ENCODE data around the gene ADAM22. TPM values are rescaled to one million over a fixed set of nuclear protein-coding genes. Genes with fewer than 3 reads are reported as not detected.

ADAM22 gene
- total and polyA plus RNA-seq, 10 of the 15 experiments (the other 5 are each of a cell fraction or from before 2014, with no cell fraction given), result 1.4 to 24.5 (median 7.6) TPM

- H3K4me2 ChIP-seq (ENCODE audit: control insufficient read depth, insufficient read depth), result peak overlapping the region; percentile 82
- DNase-seq (ENCODE audit: low read depth, low spot score) (peak; percentile 95), FAIRE-seq (peak; percentile 80), ATAC-seq (peak; percentile 90)
- BruUV-seq (replicated peaks), result no TSS peak
- H2AFZ ChIP-seq (ENCODE audit: control insufficient read depth, low read depth, low read length), result peak overlapping the region; percentile 85
- ChIA-PET CTCF (interaction anchor here (0.6 to 4.0 kb wide), 31 partner anchors 9 to 609 kb away, joined by 3 to 23 read pairs (median 6); partner anchors contain the start of gene DBF4), RAD21 (ENCODE audit: unreplicated experiment) (interaction anchor here (0.7 to 4.8 kb wide), 27 partner anchors 9 to 453 kb away, joined by 3 to 49 read pairs (median 4); partner anchors contain the start of genes ADAM22, DBF4 and SLC25A40), SMC1A (ENCODE audit: uncharacterized antibody, unreplicated experiment) (interaction anchor here (0.6 to 3.8 kb wide), 31 partner anchors 8 to 294 kb away, joined by 3 to 34 read pairs (median 5); partner anchors contain the start of genes ADAM22, DBF4 and SLC25A40), POLR2A (interaction anchor here (0.6 to 4.1 kb wide), 16 partner anchors 7 to 1822 kb away, joined by 3 to 25 read pairs (median 4); partner anchors contain the start of genes ADAM22, DBF4 and SLC25A40)
- WGBS (ENCODE audit: insufficient coverage, insufficient replicate concordance, low lambda C conversion rate, missing lambda C conversion rate), result 0% methylated on average over 6 of the region's 6 CpGs
- no peaks in the 10 kb centered on the region for H4K20me1 ChIP-seq (ENCODE audit: control insufficient read depth, insufficient read depth)
- H3K4me1 ChIP-seq (ENCODE audit: control insufficient read depth, insufficient read depth, low read length), result peaks cover 9% of the 10 kb centered on the region
- peak overlapping the region; percentile 62 for H3K4me3 ChIP-seq
- intact Hi-C loops (cut with micrococcal nuclease; ENCODE audit: unreplicated experiment) (loop anchor here (1.0 to 10.0 kb wide), 7 partner anchors 51 to 710 kb away; partner anchors contain the start of genes ABCB4, CROT, DBF4 and SLC25A40), in situ Hi-C loops (cut with MboI) (no loop called here)
- peak overlapping the region; percentile 69 for H3K9ac ChIP-seq (ENCODE audit: control insufficient read depth, insufficient read depth, low read length)
- no peaks in the 10 kb centered on the region for H3K27me3 ChIP-seq (replicated peaks in 1 of 2; ENCODE audit: control insufficient read depth in 2 of 2, insufficient read depth in 2 of 2, low read length in 1 of 2)
- H3K27ac ChIP-seq (ENCODE audit: control insufficient read depth, insufficient read depth), result peak overlapping the region; percentile 92
- H3K79me2 ChIP-seq (ENCODE audit: control insufficient read depth, insufficient read depth, low read length), result peaks cover 21% of the 10 kb centered on the region
- H3K9me3 ChIP-seq (replicated peaks; ENCODE audit: control insufficient read depth, insufficient read depth, low read length), result no peaks in the 10 kb centered on the region; the same call in 2 of the 3 replicates
- no peaks in the 10 kb centered on the region for H3K36me3 ChIP-seq (ENCODE audit: control insufficient read depth in 2 of 2, insufficient read depth in 2 of 2, low read length in 1 of 2)
- no peak for TF ChIP-seq E2F8 (IDR thresholded peaks at IDR 0.05; ENCODE audit: low read depth, partially characterized antibody)
- no peak for TF ChIP-seq HCFC1 (IDR thresholded peaks at IDR 0.05; ENCODE audit: low read length)
- no peak for TF ChIP-seq SREBF2 (IDR thresholded peaks at IDR 0.05; ENCODE audit: low read length)
- TF ChIP-seq E2F4 (IDR thresholded peaks at IDR 0.05; ENCODE audit: low read depth, low read length), result 0 out of 2 replicates have a peak, but pooled peaks have one; percentile 7
- no peak for TF ChIP-seq WRNIP1 (IDR thresholded peaks at IDR 0.05; ENCODE audit: borderline replicate concordance, low read depth, low read length)
- TF ChIP-seq ETV6 (conservative IDR thresholded peaks at IDR 0.05 in 1 of 2, IDR thresholded peaks at IDR 0.05 in 1 of 2; ENCODE audit: borderline replicate concordance in 1 of 2, low read depth in 1 of 2), result peak in 1 of 2 experiments; percentile 57; a peak in 2 of 4 replicates
- peak; percentile 98 for TF ChIP-seq DPF2 (IDR thresholded peaks at IDR 0.05)
- no peak; the same call in 1 of the 2 replicates for TF ChIP-seq ZNF217 (IDR thresholded peaks at IDR 0.05)
- TF ChIP-seq NR2C2 (IDR thresholded peaks at IDR 0.05; ENCODE audit: borderline replicate concordance, control insufficient read depth, insufficient read length, low read depth), result no peak
- TF ChIP-seq, protein P1, sequence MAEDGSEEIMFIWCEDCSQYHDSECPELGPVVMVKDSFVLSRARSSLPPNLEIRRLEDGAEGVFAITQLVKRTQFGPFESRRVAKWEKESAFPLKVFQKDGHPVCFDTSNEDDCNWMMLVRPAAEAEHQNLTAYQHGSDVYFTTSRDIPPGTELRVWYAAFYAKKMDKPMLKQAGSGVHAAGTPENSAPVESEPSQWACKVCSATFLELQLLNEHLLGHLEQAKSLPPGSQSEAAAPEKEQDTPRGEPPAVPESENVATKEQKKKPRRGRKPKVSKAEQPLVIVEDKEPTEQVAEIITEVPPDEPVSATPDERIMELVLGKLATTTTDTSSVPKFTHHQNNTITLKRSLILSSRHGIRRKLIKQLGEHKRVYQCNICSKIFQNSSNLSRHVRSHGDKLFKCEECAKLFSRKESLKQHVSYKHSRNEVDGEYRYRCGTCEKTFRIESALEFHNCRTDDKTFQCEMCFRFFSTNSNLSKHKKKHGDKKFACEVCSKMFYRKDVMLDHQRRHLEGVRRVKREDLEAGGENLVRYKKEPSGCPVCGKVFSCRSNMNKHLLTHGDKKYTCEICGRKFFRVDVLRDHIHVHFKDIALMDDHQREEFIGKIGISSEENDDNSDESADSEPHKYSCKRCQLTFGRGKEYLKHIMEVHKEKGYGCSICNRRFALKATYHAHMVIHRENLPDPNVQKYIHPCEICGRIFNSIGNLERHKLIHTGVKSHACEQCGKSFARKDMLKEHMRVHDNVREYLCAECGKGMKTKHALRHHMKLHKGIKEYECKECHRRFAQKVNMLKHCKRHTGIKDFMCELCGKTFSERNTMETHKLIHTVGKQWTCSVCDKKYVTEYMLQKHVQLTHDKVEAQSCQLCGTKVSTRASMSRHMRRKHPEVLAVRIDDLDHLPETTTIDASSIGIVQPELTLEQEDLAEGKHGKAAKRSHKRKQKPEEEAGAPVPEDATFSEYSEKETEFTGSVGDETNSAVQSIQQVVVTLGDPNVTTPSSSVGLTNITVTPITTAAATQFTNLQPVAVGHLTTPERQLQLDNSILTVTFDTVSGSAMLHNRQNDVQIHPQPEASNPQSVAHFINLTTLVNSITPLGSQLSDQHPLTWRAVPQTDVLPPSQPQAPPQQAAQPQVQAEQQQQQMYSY (CRISPR knock-in tag; IDR thresholded peaks at IDR 0.05), result no peak
- TF ChIP-seq, protein P2, sequence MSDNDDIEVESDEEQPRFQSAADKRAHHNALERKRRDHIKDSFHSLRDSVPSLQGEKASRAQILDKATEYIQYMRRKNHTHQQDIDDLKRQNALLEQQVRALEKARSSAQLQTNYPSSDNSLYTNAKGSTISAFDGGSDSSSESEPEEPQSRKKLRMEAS (IDR thresholded peaks at IDR 0.05; ENCODE audit: low read depth, low read length), result no peak
- peak; percentile 89 for TF ChIP-seq JUNB (IDR thresholded peaks at IDR 0.05)
- TF ChIP-seq TCF7 (IDR thresholded peaks at IDR 0.05; ENCODE audit: borderline replicate concordance), result no peak
- TF ChIP-seq RB1 (IDR thresholded peaks at IDR 0.05; ENCODE audit: borderline replicate concordance), result no peak; the same call in 1 of the 2 replicates
These were observed 7.2 kb upstream of the ADAM22 start for GRCh38 chr7:87926581-87927461.

Data from GM12878 (cell line).